GM04504 (cell line): ENCODE measurements around the gene PCBD1.
"Not testable (repeated sequence)": the region's sequence is repeated elsewhere in the genome, so short reads cannot be mapped to it uniquely, and the experiment has no call there.

Experiments used
- DNase-seq: peaks from one replicate; pipeline ENCODE4 v3.0.0-alpha.2; 2012; ENCODE audit warnings: low read depth

The PCBD1 gene

DNA sequence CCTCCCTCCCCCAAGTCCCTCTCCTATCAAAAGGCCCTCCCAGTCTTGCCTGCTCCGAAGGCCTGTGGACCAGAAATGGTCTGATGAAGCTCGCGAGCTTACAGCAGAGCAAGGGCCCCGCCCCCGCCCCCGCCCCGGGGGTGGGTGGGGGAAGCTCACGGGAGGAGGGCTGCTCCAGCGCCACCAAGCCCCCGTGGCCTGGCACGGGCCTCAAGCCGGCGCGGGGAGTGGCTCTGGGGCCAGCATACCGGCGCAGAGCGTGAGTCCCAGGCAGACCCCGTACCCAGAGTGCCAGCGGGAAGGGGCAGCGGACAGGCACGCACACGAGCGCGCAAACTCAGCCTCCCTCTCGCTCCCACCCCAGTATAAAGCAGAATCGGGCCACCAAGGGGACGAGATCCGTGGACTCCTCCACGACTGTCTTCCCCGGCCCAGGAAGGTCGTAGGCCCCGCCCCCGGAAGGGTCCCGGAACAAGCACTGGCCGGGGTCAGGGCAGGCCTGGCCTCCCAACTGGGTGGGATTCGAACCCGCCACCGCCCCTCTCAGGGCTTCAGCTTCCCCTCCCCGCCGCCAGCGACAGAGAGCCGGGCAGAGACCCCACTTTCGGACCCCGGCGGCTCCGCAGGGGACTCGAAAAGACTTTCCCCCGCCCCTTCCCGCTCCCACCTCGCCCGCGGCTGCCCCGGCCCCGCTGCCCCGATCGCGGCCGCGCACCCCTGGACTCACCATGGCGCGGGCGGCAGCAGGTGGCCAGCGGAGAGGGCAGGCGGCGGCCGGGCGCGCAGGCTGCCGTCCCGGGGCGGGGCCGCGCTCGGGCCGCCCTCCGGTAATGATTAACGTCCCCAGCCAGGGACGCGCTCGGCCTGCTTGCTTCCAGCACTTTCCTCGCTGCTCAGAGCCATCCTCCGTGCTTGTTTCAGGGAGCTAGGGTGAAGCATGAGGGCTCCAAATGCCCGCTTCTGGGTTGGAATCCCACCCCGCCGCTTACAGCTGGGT, at the start of gene PCBD1:
TSS of gene PCBD1 (minus strand) at position 762 of the 997 bp plus-strand sequence. CDS start at position 730, 32 bp downstream.
- DNase-seq: no peak

DNA sequence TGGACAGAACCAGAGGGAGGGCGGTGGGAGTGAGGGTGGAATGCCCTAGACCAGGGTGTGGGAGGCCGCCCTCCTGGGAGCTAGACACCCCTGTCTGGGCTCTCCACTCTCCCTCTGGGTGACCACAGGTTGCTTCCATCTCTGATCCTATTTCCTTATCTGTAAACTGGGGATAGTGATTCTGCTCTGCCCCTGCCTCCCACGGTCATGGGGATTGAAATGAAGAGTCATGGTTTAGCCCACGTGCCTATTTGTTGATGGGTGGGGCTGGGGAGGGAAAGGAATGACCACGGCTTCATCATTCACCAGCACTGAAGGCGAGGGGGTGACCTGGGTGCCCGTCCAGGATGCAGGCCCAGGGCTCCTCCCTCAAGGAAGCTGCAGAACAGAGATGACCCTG, 49.3 kb upstream of the PCBD1 start:
- DNase-seq: no peak

- no peak for DNase-seq
These were observed 47.7 kb upstream of the PCBD1 start for GRCh38 chr10:70936111-70936510.

DNA sequence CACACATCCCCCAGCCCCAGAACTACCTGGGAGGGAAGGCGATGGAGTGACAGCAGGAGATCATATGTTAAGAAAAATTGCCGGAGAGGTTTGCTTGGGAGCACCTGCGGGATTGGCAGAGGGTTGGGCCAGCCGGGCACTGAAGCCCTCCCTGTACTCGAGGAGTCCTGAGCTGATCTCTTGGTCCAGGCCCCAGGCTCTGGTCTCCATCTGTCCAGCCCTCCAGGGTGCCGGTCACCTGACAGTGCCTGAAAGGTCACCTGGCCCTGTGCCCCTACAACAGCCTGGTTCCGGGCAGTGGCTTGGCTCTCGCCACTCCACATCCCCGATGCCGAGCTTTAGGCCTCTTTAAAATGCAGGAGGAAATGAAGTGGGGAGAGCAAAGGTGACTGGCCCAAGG, 47.3 kb upstream of the PCBD1 start:
- DNase-seq: no peak

GRCh38 chr10:70935125-70935625, 46.8 kb upstream of the PCBD1 start:
- DNase-seq: no peak

GRCh38 chr10:70934701-70935100, 46.3 kb upstream of the PCBD1 start:
- DNase-seq: no peak

DNA sequence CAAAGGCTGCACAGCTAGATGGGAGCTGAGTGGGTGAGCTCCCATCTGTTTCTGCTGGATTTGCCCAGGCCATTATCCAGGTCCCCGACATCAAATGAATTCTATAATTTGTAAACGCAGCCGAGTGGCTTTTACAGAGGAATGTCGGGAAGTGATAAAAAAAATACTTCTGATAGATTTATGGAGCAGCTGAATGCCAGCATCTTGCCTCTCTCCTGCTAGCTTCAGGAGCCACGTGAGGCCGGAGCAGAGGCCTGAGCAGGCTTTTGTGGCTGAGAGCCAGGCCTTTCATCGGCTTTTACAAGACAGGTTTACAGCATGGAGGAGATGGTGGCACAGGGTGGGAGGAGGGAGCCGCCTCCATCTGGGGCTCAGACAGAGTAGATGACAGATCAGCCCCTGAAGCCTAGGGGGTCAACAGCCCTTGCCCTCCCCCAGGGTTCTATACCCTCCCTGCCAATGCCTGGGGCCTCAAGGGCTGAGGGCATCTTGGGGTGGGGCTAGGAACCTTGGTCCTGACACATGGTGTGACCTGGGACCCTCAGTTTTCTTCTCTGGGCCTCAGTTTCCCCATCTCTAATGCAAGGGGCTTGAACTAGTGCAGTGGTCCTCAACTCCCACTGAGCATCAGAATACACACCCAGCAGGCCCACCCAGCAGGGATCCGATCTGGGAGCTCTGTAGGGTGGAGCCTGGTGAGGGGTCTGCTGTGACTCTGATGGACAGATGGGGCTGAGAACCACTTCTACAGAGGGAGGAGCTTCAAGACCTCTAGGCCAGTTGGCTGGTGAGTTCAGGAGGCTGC, 44.2 kb upstream of the PCBD1 start:
- DNase-seq: peak; percentile 62

DNA sequence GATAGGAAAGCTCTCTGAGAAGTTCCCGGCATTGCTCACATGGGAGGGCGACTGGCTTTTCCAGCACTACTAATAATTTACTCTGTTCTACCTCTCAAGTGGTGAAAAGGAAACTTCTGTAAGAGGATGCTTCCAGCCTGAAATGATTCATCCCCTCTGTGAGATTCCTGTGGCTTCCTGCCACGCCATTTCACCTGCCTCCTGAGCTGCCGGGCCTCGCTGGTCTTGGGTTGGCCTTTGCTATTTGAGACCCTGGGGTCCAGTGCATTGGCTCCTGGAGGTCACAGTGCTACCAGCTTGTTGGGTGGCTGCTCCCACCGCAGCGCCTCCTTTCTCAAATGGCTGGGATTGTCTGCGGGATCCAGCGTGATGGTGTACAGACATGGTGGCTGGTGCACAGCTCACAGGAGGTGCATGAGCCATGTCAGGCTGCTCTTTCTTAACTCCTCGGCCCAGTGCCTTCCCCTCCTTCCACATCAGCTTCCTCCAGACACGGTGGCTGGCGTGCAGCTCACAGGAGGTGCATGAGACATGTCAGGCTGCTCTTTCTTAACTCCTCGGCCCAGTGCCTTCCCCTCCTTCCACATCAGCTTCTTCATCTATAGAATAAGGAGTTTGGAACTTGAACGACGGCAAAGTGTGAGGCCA, 42.9 kb upstream of the PCBD1 start:
- peak; percentile 8 for DNase-seq

DNA sequence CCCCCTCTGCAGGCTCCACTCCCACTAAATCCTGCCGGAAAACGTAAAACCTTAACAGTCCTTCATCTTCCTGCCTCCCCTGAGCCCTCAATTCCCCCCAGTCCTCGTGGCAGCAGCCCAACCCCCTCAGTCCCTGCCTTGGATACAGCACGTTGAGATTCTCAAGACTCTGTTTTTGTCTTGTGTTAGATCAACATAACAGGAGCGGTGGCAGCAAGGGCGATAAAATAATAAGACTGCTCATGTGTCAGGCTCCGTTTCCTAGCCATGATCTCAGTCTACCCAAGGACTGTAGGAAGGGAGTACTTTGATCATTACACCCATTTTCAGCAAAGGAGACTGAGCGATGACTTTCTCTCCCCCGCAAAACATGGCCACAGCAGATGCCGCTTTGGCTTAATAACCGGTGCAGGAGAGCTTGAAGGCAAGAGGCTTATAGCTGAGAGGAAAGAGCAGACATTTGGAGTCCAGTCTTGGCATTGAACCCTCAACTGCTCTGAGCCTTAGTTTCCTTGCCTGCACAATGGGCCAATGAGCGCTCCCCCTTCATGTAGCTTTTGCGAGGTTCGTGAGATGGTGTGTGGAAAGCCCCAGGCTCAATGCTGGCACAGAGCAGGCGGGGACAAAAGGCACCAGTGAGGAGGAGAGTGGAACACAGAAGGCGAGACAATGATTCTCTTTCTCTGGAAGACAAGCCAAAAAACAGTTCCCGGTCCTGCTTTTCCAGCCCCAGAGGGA, 42.1 kb upstream of the PCBD1 start:
- DNase-seq: no peak

DNA sequence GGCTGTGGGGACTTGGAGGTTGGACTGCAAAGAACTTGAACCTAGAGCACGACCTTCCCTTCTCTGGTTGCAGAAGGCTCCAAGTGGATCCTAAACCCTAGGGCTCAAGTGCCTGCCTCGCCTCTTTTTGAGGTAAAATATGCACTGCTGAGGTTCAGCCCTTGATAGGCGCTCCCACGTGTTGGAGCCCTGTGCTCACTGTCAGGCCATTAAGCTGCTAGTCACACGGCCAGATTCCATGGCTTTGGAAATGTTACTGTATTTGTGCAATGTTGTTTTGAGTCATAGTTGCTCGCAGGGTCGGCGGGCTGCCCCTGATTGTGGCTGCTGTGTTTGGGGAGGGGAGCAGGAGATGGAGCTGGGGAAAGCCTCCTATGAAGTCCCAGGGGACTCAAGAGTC, 39.8 kb upstream of the PCBD1 start:
- DNase-seq: no peak

GRCh38 chr10:70927189-70927943, 39.0 kb upstream of the PCBD1 start:
- DNase-seq: no peak

GRCh38 chr10:70926226-70927000, 38.0 kb upstream of the PCBD1 start:
- DNase-seq: no peak

GRCh38 chr10:70925377-70926225, 37.2 kb upstream of the PCBD1 start:
- DNase-seq: no peak

- DNase-seq: no peak
These were observed 35.3 kb upstream of the PCBD1 start for GRCh38 chr10:70923696-70924095.

DNA sequence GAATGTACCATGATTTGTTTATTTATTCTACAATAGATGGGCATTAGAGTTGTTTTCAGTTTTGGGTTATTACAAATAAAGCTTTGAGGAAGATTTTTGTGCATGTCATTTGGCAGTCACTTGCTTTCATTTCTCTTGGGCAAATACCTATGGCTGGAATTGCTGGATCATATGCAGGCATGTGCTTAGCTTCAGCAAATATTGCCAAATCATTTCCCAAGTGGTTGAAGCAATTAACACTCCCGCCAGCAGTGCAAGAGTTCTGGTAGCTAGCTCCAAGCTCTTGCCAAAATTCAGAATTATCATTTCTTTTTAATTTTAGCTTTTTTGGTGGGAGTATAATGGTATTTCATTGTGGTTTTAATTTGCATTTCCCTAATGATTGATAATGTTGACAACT, 32.9 kb upstream of the PCBD1 start:
- no peak for DNase-seq

DNA sequence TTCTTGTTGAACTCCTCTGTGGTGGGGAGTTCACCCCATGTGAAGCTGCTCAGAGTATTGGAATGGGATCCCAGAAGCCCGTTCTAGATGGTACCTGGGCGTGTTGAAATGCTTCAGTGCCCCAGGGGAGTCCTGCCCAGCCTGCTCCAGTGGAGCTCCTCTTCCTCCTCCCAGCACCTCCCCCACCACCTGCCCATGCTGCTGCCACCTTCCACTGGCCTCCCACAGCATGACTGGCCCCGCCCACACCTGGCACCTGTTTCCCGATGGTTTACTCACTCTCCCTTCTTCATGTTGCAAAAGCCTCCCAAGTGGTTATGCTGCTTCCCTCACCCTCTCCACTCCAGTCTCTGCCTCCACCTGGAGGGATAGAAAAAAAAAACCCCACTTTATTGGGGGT, 32.2 kb upstream of the PCBD1 start:
- no peak for DNase-seq

GRCh38 chr10:70919906-70920305, 31.5 kb upstream of the PCBD1 start:
- DNase-seq: not testable (repeated sequence)

DNA sequence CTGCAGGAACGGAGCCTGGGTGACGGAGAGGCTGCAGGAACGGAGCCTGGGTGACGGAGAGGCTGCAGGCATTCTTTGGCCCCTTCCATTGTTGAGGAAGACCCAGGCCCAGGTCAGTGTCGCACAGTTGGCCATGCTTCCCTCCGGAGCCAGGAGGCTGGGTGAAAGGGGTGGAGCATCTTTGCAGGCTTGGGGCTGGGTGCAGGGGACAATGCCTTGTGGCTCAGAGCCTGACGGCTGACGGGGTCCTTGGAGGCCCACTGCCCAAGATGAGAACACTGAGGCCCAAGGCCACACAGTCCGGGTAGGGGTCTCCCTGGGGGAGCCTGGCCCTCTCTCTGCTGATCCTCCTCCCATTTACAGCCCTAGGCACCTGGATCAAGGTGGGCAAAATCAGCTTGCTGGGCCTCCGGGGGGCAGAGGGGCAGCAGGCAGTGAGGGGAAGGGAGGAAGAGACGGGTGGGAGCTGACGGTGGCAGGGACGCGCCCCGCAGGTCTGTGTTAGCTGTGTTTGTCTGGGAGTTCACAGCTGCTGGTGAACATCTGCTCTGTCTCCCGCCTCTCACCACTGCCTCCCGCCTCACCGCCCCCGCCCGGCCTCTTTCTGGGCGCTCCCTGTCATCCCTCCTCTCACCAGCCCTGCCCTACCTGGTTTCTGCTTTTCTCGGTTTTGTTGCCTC, 30.6 kb upstream of the PCBD1 start:
- no peak for DNase-seq
